AG08395 (cell line): ENCODE measurements around the gene HES7.
"Not testable (repeated sequence)": the region's sequence is repeated elsewhere in the genome, so short reads cannot be mapped to it uniquely, and the experiment has no call there.

Experiments
- DNase-seq: peaks from one replicate; pipeline ENCODE4 v3.0.0; 2012; ENCODE audit warnings: mixed read lengths, low spot score

HES7 gene

DNA sequence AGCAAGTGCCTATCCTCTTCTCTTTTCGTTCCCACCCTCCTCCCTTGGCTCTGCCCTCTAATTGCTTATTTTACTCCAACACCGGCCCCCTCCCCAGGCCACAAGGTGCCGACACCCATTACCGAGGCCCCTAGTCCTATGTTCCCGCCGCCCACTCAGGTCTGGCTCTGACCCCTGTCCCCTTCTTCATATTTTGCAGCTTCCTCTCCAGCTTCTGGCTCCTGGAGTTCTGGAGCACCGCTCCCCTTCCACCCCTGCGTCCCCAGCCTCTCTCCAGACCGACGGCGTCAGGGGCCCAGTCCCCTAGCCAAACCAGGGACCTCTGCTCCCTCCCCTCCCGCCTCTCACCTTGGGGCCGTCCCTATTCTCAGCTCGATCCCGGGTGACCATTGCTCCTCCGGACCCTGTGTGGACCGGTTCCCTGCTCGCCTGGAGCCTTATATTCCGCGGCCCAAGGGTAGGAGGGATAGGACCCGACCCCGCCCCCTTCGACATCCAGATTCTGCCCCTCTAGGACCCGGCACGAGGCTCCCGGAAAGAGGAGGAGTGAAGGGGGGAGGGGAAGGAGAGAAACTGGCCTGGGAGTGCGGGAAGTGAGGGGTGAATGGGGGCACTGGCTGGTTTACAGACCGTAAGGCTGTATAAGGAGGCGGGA is at the start of gene HES7:
Gene HES7, minus strand, starts transcription at position 412 of the 655 bp plus-strand sequence. Its CDS starts 22 bp downstream, at position 390.
- DNase-seq = no peak

DNA sequence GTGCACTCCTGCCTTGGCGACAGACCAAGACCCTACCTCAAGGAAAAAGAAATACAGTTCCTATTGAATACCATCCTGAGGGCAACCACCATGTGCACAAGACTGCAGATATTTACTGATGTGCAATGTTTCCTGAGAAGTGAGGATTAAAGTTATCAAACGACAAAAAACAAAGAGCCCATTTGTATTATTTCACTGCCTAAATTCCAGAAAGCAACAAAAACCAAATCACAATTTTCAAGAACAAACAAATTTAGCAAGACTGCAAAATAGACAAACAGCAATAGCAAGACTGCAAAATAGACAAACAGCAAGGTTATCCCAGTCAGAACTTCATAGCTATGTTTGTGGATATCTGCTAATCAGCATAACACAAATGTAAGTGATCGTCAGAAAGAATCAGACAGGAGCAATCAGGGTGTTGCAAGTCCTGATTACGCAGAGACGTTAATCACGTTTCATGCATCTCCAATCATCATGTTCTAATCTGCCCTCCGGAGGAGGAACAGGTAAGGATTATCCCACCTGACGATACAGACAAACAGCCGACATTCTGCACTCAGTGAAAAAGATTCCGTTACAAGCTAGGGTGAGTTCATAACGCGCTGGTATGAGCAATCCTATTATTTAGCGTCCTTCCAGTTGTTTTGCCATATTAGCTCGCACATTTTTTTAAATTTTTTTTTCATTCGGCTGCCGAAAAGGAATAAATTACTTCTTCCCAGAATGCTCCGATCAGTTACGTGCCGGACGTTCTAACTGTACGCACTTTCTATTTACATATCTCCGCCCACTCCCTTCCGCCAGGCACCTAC is 49.4 kb upstream of the HES7 start:
- peak; percentile 88 for DNase-seq

DNA sequence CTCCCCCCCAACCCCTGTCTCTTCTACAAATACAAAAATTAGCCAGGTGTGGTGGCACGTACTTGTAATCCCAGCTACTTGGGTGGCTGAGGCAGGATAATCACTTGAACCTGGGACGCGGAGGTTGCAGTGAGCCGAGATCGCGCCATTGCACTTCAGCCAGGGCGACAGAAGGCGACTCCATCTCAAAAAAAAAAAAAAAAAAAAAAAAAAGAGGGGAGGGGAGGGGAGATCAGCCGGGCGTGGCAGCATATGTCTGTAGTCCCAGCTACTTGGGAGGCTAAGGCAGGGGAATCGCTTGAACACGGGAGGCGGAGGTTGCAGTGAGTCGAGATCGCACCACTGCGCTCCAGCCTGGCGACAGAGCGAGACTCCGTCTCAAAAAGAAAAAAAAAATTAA is 46.3 kb upstream of the HES7 start:
- DNase-seq = not testable (repeated sequence)

DNA sequence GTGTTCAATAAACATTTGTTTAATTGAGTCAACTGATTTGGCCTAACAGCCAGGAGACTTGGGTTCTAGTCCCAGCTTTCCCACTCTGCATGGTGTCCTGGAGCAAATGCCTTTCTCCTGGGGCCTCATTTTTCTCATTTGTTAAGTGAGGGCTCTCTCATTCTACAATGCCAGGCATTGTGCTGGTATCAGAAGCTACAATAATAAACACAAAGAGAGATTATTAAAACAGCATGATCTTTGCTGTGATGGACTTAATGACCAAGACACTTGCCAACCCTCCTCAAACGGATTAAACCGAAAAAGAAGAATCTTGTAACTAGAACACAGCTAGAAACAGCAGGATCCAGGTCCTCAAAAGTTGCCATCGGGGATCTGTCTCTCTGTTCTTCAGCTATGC is 43.6 kb upstream of the HES7 start:
- no peak for DNase-seq

DNA sequence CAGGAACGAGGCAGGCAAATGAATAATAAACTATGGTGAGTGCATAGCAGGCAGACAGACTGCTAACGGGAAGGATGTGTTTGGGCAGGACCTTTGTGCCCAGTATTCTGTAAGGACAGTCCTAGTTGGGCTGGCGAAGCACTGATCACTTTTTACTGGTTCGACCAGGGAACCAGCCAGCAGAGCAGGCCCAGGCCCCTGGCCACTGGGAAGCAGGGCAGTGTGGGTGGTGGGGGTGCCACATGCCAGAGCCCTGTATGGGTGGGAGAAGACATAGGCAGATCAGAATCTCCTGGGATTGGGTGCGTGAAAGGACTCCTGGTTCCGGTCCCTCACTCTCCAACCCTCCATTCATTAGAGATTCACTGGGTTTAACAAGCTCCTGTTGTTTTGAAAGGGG is 42.8 kb upstream of the HES7 start:
- DNase-seq = no peak

DNA sequence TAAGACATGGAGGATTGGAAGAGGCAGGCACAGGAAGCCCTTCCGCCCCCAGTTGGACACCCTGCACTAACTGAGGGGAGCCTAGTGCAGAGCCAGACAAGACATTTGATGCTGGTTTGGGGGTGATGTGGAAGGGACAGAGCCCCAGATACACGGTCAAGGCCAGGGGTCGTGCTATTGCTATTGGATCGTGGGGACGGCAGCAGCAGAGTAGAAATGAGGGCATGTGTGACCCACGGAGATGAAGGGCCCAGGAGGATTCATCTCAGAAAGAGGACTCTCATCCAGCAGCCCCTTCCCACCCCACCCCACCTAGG is 40.9 kb upstream of the HES7 start:
- no peak for DNase-seq

DNA sequence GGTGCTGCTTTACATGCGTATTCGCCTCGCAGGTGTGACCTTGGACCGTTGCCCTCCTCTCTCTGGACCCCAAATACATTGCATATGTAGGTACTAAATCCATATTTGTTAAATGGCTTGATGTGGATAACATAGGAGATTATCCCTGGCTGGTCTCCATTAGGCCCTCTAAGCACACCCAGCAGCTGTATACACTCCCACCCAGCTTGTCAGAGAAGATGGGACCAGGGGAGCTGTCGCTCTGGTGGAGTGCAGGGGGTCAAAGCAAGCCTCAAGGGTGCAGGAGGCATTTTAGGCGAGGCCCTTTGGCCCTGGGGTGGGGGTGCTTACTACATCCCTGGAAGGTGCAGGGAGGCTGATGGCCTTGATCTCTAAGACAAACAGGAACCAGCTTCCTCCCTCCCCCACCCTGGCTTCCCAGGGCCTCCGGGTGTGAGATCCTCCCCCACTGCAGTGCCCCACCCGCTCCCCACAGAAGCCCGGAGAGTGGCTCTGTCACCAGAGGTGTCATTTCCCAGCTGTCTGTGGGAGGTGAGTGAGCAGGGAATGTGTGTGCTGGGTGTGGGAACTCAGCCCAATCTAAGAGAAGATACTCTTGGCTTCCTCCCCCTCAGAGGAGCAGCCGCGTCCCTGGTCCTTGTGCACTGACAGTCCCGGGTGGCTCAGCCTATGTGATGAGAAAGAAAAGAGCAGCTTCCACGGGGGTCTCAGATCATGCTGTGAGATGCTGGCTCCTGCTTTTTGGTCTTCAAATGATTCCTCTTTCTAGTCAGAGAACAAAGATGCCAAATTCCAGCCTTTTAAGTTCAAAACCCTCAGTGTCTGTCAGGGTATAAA is 40.3 kb upstream of the HES7 start:
- DNase-seq = peak; percentile 57

DNA sequence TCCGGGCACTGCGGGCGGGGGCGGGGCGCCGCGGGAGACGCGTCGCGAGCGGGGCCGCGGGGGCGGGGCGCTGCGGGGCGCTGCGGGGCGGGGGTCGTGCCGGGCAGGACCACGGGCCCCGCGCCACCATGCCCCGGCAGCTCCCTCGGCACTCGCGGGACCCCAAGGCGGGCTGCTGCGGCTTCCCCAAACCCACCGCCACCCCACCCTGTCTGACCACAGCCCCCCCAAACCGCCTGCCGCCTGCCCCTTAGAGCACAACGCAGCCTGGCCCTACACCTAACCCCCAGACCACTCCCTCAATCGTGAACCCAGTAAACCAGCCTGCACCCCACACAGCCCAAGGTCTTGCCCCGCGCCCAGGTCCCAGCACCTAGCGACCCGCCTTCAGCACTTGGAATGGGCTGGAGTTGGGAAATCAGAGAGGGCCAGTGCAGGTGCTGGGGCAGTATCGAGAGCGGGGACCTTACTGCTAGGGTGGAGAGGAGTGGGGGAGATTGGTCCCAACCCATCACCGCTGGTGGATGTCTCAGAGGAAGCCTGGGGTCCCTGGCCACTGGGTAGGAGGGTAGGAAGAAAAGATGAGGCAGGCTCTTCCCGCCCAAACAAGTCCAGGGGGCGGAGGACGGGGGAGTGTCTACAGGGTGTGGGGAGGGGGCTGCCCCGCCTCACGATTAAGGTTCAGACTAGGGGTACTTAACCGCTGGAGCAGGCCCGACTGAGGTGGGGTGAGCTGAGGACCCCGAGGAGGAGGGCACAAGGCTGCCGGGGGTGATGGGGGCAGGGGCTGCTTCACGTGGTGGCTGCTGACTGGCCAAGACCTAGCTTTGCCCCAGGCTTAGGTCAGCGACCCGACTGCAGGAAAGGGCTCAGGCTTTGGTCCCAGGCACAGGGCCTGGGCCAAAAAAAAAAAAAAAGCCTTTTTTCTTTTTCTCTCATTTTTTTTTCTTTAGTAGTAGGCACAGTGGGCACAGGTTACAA is 39.4 kb upstream of the HES7 start:
- DNase-seq = no peak

DNA sequence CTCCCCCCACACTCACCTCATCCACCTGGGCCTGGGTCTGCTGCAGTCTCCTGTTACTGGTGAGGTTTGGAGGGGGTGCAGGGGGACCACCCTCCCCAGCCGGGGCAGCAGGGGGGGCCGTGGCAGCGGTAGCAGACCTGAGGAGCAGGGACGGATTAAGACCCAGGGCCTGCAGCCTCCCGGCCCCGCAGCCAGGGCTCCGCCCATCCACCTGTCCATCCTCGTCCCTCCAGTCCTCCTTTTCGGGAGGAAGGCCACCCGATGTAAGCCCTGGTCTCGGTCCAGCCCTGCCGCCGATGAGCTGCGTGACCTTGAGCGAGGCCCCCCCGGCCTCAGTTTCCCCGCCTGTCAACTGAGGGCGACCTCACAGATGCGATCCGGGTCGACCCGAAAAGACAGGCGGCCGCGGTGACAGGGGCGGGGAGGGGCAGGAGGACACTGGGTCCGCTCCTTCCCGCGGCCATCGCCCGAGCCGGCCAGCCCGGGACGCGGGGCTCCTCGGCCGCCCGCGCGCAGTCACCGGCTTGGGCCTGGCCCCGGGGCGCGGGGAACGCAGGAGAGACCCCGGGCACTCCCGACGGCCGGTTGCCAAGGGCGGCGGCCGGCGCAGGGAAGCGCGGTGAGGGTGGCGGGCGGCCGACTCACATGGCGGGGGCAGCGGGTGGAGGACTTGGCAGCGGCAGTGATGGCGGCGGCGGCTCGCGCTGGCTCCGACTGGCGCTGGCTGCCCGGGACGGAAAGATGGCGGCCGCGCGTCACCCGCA is 38.5 kb upstream of the HES7 start, which contains the start of gene VAMP2:
Gene VAMP2, minus strand, starts transcription at position 716 of the 764 bp plus-strand sequence. Its CDS starts 69 bp downstream, at position 647.
- DNase-seq = peak; percentile 69

DNA sequence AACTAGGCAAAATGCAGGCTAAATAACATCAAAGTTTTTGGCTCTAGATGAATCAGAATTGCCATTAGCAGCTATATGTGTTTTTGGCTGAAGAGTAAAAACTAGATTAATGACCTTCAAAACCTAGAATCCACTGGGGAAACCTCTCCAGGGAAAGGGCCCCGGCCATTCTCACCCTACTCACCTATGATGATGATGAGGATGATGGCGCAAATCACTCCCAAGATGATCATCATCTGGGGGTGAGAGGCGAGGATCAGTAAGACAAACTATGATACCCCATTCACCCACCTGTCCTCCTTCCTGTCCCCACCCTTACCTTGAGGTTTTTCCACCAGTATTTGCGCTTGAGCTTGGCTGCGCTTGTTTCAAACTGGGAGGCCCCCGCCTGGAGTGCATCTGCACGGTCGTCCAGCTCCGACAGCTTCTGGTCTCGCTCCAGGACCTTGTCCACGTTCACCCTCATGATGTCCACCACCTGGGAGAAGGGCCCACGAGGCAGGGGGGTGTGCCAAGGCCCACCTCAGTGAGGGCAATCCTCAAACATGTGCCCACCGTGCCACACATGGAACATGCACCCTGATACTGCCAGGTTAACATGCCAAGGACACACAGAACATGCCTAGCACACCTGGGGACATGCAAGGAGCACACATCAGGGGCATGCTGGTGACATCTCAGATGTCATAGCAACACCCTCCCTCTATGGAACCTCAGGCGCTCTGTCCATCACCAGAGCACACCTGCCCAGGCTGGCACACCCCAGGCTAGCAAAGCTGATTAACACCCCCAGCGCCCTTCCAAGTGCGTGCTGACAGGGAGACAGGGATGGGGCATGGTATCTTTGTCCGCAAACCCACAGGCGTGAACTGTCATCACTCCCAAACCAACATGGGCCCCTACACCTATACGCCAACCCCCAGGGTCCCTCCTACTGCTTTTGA is 37.7 kb upstream of the HES7 start:
- no peak for DNase-seq

DNA sequence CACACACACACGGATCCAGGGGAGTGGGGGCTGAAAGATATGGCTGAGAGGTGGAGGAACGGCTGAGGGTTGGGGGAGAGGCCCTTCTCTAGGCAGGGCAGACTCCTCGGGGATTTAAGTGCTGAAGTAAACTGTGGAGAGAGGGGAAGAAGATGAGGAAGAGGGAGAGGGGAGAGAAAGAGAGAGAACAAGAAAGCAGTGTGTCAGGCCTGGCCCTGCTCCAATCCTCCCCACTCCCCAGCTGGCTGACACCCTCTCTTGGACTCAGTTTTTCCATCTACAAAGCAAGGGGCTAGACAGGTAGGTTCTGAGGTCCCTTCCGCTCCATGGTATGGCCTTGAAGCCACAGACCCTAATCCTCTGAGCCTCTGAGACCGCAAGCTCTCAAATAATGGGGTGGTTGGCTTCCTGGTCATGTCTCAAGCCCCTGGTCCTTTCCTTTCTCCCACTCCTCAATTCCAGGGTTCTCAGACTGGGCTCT is 36.9 kb upstream of the HES7 start:
- no peak for DNase-seq

DNA sequence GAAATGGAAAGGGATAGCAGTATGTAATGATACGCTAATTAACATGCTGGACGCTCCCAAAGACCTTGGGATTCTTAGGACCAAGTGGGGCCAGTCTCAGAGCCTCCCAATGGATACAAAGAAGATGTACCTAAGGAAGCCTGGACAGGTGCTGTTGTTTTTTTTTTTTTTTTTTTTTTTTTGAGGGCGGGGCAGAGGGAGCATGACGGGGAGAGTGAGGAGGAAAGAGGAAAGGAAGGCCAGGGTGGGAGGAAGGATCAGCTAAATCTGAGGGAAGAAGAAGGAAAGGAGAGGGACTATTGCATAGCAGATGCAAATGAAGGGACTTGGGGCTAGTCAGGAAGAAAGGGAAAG is 36.3 kb upstream of the HES7 start:
- no peak for DNase-seq

DNA sequence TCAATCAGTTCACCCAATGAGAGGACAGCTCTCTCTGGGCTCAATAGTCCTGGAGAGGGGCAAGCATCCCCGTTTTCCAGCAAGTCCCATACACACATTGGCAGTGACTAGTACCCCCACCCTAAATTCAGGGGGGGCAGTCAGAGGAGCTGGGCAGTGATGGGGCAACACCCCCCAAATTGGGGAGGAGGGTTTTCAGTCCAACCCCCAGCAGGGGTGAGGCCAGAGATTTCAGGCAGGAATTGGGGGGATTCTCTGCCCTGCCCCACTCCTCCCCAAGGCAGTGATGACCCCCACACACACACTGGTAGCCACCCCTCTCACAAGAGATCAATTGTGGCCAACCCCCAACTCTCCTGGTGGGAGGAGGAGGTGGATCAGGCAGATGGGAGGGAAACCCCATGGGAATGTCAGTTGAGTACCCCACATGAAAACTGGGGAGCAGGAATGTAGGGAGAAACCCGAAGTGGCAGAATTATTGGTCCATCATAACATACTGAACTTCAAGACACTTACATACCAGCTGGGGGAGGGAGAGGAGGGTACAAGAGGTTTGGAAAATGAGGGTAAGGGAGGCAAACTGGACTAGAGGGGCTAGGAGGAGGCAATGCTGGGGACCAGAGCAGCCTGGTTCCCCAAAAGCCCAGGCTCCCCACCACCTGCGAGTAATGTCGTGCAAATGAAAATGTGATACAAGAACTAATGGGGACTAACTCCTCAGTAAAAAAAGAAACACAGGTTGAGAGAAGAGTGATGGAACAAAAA is 35.7 kb upstream of the HES7 start:
- DNase-seq = no peak

DNA sequence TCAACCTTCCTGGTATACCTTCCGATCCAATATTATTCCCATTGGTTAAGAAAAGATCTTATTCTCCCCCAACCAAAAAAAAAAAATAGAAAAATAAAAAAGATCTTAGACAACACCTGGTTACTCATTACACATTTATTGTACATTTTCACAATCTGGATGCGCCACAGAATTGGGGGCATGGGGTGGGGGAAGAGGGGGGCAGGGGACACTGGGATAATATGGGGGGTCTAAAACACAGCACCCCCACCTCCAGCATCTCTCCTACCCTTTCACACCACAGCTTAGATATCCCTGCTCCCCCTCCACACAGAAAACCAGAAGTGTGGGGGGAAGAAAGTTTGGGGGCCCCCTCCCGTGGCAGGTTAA is 35.1 kb upstream of the HES7 start:
- no peak for DNase-seq

DNA sequence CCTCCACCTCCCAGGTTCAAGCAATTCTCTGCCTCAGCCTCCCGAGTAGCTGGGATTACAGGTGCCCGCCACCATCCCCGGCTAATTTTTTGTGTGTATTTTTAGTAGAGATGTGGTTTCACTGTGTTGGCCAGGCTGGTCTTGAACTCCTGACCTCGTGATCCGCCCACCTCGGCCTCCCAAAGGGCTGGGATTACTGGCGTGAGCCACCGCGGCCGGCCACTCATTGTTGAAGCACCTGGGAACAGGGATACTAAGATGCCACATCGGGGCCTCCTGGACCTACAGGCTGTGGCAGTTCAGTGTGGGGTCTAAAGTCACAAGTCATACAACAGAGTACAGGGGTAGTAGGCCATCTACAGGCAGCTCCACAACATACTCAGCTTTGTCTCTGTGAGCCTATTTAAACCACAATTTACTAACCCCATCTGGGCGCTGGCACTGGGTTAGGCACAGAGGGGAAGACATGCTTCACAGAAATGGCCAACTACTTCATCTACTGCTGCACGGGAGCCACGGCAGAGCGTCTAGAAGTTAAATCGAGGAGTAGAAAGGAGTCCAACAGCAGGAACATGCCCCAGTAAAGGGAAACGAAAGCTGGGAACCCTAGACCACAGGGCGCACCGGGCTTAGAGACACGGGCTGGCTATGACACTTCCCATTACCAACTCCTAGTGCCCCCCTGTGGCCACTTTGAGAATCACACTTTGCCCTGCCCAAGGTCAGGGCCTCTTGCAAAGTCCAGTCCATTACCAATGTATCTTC is 34.5 kb upstream of the HES7 start:
- DNase-seq = peak; percentile 88

DNA sequence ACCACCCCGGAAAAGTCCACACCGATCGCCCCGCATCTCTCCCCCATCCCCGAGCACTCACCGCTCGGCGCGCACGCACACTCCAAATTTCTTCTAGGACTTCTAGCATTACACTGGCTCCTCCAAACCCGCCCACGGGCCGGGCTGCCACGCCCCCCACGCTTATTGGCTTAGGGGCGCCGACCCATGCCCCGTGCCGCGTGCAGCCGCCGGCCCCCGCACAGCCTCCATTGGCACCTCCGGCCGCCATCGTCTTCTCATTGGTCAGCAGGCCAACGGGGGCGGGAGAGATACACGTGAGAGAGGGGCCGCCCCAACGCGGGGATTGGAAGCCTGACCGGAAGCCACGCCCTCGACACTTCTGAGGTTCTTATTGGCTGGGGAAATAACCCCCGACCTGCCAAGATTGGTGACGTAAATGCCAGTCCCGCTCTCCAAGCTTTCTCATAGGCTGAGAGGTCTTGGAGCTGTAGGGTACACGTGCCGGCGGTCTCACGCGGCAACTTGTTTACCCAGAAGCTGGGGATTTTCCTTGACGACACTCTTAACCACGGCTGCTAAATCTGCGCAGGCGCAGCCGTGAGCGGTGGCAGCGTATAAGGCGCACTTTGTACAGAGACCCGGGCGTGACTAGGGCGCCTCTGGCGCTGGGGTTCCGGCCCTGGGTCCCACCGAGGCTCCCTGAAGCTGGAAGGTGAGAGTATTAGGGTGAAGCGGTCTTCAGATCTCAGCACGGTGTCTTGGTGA is 32.5 kb upstream of the HES7 start:
- peak; percentile 99 for DNase-seq

DNA sequence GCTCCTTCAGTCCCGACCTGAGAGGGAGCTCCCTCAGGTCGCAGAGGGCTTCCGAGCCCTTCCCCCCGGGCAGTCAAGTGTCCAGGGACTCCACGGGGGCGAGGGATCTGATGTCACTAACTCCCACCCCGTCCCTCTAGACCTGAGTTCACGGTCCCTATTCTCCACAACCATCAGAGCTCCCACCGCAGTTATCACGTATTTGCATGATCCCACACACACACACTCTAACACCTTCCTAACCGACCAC is 32.0 kb upstream of the HES7 start:
- DNase-seq = no peak
